HL-60/S4 (cell line): ENCODE results near the gene WEE2.
"Not testable (repeated sequence)": the region's sequence is repeated elsewhere in the genome, so short reads cannot be mapped to it uniquely, and the experiment has no call there.

Experiments used
- in situ Hi-C: fragments of 300-500 bp; cut with MboI; formaldehyde crosslinking; loops from 2 replicates; pipeline ENCODE4 v1.14.3; 2022; ENCODE audit warnings: low sequenced_read_pairs

Gene WEE2

GRCh38 chr7:141689072-141689825, 18.9 kb upstream of the WEE2 start:
- in situ Hi-C loops: not testable (repeated sequence)

- in situ Hi-C loops: no loop called here
Observed at GRCh38 chr7:141691540-141691939, 16.6 kb upstream of the WEE2 start.

DNA sequence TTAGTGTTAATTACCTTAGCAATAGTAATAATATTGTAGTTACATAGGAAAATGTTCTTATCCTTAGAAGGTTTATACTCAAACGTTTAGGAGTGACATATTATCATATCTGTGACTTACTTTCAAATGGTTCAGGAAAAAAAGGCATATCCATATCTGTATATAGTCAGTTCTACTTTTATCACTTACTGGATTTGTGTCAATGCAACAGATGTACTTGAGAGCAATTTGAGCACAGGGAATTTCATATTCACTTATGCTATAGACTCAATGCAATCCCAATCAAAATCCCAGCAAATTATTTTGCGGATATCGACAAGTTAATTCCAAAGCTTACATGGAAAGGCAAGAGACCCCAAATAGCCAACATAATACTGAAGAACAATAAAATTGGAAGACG, 16.2 kb upstream of the WEE2 start:
- in situ Hi-C loops: no loop called here

DNA sequence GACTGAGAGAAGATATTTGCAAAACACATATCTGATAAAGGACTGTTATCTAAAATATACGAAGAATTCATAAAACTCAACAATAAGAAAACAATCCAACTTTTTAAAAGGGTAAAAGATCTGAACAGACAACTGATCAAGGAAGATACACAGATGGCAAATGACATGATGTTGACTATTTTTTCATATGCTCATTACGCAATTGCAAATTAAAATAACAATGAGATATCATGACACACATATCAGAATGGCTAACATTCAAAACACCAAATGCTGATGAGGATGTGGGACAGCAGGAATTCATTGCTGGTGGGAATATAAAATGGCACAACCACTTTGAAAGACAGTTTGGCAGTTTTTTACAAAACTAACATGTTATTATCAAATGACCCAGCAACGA, 15.1 kb upstream of the WEE2 start:
- in situ Hi-C loops: no loop called here

- in situ Hi-C loops: no loop called here
Observed at GRCh38 chr7:141695803-141696289, 12.3 kb upstream of the WEE2 start.

- in situ Hi-C loops: no loop called here
Observed at GRCh38 chr7:141696348-141696747, 11.8 kb upstream of the WEE2 start.

DNA sequence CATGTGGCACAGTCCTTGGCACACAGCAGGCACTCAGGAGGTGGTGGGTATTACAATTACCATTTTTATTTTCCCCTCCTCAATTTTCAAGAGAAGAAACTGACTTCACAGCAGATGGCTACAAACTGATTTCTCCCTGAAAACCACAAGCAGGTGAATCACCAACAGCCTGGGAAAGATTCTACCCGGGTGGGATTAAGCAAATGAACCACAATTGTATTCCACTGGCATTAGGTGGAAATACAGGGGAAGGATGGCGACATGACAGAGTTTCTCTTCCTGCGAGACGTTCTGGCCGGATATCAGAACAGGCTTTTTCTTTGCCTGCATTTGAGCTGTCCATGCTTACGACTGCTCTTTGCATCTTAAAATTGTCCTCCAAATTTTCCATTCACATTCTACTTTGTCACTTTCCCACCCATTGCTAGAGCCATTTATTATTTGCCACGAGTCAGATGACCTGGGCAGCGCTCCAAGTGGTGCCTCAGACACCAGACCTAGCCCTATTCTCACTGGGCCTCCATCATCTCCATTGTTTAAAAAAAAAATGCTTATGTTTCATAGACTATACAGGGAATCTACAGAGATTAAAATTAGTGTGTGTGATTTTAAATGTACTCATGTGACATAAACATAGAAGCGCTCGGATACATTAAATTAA, 10.8 kb upstream of the WEE2 start:
- in situ Hi-C loops: no loop called here

DNA sequence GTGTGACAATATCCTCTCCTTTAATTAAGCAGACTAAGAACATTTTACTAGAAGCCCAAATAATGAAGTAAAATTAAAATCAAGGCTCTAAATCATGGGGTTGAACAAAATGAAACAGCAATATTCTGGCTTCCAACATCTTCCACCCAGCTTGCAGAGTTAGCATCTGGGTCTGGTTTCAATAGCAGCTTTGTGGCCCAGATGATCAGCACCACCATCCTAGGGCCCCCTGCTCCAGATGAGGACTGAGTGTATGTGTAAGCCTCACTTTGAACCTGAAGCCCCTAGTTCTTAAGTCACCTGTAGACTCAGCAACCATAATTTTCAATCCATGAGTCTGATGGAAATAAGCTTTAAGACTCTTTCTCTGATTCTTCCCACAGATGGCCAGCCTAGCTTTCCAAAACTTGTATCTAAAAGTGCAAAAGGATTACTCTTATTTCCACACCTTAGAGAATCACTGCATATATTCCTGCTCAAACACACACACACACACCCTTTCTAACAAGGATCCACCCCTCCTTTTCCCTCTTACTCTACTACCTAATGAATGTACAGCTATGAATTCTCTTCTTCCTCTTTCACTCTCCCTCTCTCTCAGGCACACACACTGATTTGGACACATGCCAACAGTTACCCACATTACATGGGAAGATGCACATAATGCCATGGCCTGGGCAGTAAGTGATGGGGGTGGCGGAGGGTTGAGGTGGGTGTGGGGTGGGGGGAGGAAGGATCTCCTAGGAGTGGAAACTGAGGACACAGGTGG, 9.7 kb upstream of the WEE2 start:
- in situ Hi-C loops: no loop called here

DNA sequence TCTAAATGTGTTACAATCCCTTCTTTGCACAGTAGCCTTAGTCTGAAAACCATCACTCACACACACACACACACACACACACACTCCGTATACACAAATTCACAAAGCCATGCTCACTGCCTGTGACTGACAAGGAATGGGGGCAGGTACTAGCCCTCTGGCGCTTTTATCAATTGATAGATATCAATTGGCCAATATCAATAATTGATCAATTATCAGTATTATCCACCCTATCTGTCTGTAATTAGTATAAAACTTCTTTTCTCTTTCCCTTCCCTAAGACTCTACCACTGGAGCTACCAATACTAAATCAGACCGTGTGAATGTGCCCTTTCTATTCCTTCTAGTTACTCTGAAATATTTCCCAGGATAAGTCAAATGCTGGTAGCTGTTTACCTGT, 8.3 kb upstream of the WEE2 start:
- in situ Hi-C loops: no loop called here

- in situ Hi-C loops: no loop called here
Observed at GRCh38 chr7:141700296-141700847, 7.8 kb upstream of the WEE2 start.

DNA sequence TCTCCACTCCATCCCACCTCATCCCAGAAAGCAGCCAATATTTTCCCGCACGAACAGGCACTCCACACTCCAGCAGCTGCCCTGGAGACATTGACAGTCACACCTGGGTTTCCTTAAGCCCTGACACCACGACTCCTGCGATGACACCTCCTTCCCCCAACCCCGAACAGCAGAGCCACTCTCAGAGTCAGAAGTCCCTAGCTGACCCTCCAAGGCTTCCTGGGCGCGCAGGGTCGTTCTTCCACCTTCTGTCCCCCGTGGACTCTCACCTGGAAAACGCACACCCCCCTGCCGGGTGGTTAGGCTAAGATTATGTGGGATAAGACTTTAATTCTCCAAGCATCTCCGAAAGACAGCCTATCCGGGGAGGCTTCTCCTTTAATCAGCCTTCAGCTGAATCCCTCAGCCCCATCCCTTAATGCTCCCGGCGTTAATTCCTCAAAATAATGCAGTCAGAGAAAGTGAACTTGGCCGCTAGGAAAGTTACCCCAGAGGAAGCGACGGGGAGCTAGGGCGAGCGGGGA, 7.2 kb upstream of the WEE2 start:
- in situ Hi-C loops: no loop called here

DNA sequence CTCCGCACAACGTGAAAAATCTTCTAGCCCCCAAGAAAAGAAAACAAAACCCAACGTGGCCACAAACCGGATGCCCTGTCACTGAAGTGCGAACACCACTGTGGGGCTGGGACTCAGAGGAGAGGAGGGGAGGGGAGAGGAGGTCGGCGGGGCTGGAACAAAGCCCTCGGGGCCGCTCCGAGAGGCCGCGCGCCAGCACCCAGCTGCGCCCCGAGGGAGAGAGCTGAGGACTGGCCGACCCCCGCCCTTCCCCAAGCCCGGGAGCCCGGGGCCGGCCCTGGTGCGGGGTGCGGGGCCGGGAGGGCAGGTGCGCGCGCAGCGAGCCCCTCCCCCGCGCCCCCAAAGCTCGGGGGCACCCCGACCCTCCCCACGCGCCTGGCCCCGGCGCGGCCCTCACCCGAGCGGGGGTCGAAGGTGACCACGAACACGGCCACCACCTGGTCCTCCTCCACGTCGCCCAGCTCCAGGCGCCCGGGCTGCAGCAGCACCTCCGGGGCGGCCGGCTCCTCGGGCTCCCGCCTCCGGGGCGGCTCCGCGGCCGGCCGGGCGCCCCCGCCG, 6.6 kb upstream of the WEE2 start:
- in situ Hi-C loops: no loop called here

GRCh38 chr7:141702047-141702567, 6.0 kb upstream of the WEE2 start, which contains the start of gene DENND11:
Gene DENND11, minus strand, starts transcription at chr7:141702166. Its CDS starts 13 bp downstream, at chr7:141702153.
- in situ Hi-C loops: no loop called here

DNA sequence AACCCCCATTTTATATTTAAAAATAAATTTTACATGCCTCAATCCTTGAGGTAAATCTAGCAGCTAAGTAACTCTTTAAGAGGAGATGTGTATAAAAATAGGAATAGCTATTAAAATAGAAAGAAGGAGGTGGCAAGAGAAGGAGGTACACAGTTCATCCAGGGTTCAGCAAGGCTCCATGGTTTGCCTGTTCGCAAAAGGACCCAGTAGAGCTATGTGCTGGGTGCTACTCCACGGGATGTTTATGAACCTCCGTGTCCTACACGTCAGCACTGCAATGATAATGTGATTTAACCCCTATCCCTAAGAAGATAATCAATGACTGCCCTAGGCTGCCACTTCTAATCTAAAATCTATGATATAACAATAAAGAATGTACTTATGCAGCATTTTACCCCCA, 5.3 kb upstream of the WEE2 start:
- in situ Hi-C loops: no loop called here

DNA sequence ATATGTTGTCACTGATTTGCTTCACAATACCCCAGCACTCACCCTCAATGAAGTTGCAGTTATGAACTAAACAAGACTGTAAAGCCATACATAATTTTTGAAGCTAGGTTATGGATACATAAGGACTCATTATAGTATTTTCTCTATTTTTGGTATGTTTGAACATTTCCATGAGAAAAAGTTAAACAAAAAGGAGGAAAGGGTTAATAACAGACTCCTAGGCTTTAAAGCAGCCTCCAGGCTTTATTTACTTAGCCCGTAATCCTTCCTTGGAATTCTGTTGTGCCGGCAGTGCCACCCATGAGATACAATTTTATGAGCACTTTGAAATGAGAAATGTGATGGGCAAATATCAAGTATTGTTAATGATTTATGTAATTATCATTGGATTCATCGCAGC, 4.0 kb upstream of the WEE2 start:
- in situ Hi-C loops: no loop called here

DNA sequence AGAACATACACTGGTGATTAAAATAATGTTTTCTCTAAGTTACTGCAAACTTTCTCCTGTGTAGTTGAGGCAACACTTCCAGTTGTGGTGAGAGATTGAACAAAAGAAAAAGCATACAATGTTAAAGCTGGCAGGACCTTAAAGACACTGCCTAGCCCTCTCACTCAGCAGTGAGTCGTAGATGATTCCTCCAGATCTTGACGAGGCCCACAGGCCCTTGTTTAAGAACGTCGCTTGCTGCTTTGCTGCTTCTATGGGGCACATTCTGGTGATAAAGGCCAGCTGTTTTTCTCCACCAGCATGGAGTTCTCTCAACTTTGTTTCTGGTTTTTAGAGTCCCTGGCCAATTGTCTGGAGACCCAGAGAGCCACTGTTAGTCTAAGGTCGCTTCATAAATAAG, 3.4 kb upstream of the WEE2 start:
- in situ Hi-C loops: no loop called here

- in situ Hi-C loops: no loop called here
Observed at GRCh38 chr7:141706239-141707064, 1.7 kb upstream of the WEE2 start.

- in situ Hi-C loops: no loop called here
Observed at GRCh38 chr7:141709318-141709717, 1.2 kb downstream of the WEE2 start.

GRCh38 chr7:141709749-141710148, 1.6 kb downstream of the WEE2 start:
- in situ Hi-C loops: no loop called here

DNA sequence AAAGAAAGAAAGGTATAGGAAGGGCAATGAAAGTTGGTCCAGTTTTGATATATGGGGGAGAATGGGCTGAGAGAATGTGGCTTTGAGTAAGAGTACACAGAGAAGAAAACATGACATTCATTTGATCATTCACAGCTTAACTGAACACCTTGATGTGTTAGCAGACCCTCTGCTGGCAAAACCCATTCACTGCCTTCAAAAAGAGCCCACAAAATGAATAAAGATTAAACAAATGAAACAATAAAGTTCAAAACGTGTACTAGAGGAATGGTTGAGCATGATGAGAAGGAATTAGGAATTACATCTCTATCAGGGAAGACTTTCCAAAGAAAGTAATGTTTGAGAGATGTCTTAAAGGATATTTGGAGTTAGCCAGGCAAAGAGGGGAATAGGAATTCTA, 2.1 kb downstream of the WEE2 start:
- in situ Hi-C loops: no loop called here
